Motor neuron (in vitro differentiated cells): ENCODE data around the gene TAGLN. TPM values are rescaled to one million over a fixed set of nuclear protein-coding genes. Genes with fewer than 3 reads are reported as not detected.

Experiments used
- ATAC-seq, 8 experiments: fragments of 200-7000 bp; cut with Tn5 transposase; replicated peaks in 6 of 8; 2 replicates each; pipeline ENCODE4 v1.8.0; 2021; ENCODE audit warnings: mild to moderate bottlenecking in 8 of 8, moderate library complexity in 8 of 8
- H3K27ac ChIP-seq, 2 donors: fragments of 250-450 bp; sonication (Bioruptor Pico); 2 replicates each; pipeline ENCODE4 v1.9.0; 2021; ENCODE audit warnings: antibody characterized with exemption in 2 of 2, mild to moderate bottlenecking in 2 of 2, moderate library complexity in 1 of 2
- H3K4me1 ChIP-seq, 2 donors: fragments of 250-450 bp; sonication (Bioruptor Pico); replicated peaks in 1 of 2; 2 replicates each; pipeline ENCODE4 v1.6.1; 2021; ENCODE audit warnings: antibody characterized with exemption in 2 of 2, mild to moderate bottlenecking in 2 of 2, moderate library complexity in 1 of 2
- H3K4me3 ChIP-seq, 5 donors: fragments of 250-450 bp; sonication (Bioruptor Pico); 2 replicates each; pipeline ENCODE4 v1.9.0; 2021; ENCODE audit warnings: antibody characterized with exemption in 5 of 5, mild to moderate bottlenecking in 5 of 5, moderate library complexity in 4 of 5
- WGBS, 10 experiments: fragments of 450-650 bp; shearing (Covaris generic); methylation state at CpG; one replicate each; pipeline ENCODE4 v1.0.0; 2022; 5-methylcytosine and 5-hydroxymethylcytosine counted together
- in situ Hi-C, 9 experiments: fragments of 400-800 bp; cut with MboI; loops; one replicate each; pipeline ENCODE4 v1.15.0; 2021; ENCODE audit warnings: low sequenced_read_pairs in 9 of 9, low pct_unique_long_range_greater_than_20kb in 2 of 9; ENCODE audit not compliant: unreplicated experiment in 9 of 9
- total RNA-seq, 8 experiments: library from RNA; unstranded; fragments of 300-600 nt; gene quantifications; 2 replicates each; pipeline versions ENCODE4 v1.2.3 to v1.2.4, GENCODE V29; 2022

Gene TAGLN
- total RNA-seq, 8 experiments from 2014 or later: 1.5 to 622 (median 4.9) TPM

- Histone ChIP-seq H3K27ac (no peak overlapping the region), H3K4me1 (peaks cover 7 to 8% of the 10 kb centered on the region in 2 donors), H3K4me3 (no peak overlapping the region)
- WGBS, 10 experiments: 17 to 100% (median 80%) methylated on average over 2 to 10 of the region's 19 CpGs; no CpG with 5 or more reads in 2 of the 10 experiments
- in situ Hi-C loops: no loop called here
- ATAC-seq: peak; percentile 41 to 94 (median 88)
Observed at GRCh38 chr11:117226388-117227385, 27.5 kb downstream of the TAGLN start.

GRCh38 chr11:117228091-117228490 lies 28.9 kb downstream of the TAGLN start:
- no peak for ATAC-seq
- WGBS, 10 experiments: 89 to 100% (median 96%) methylated on average over 4 to 9 of the region's 11 CpGs; no CpG with 5 or more reads in 6 of the 10 experiments
- H3K4me1 ChIP-seq: peaks cover 7 to 8% of the 10 kb centered on the region in 2 donors
- in situ Hi-C loops: no loop called here
- H3K4me3 ChIP-seq: no peak overlapping the region
- no peak overlapping the region for H3K27ac ChIP-seq

GRCh38 chr11:117229411-117229810 lies 30.2 kb downstream of the TAGLN start:
- 80 to 100% (median 86%) methylated on average over 1 to 8 of the region's 12 CpGs; no CpG with 5 or more reads in 4 of the 10 experiments for WGBS, 10 experiments
- H3K4me3 ChIP-seq: no peak overlapping the region
- peaks cover 12 to 19% of the 10 kb centered on the region in 2 donors for H3K4me1 ChIP-seq
- ATAC-seq: no peak
- in situ Hi-C loops: no loop called here
- no peak overlapping the region for H3K27ac ChIP-seq

- in situ Hi-C loops: no loop called here
- Histone ChIP-seq H3K27ac (no peak overlapping the region), H3K4me3 (no peak overlapping the region), H3K4me1 (peaks cover 12 to 19% of the 10 kb centered on the region in 2 donors)
- 0 to 100% (median 60%) methylated on average over 1 to 4 of the region's 5 CpGs; no CpG with 5 or more reads in 5 of the 10 experiments for WGBS, 10 experiments
- ATAC-seq: no peak
Observed at GRCh38 chr11:117229931-117230285, 30.7 kb downstream of the TAGLN start.

GRCh38 chr11:117230286-117230961 lies 31.3 kb downstream of the TAGLN start:
- H3K4me1 ChIP-seq: peaks cover 12 to 19% of the 10 kb centered on the region in 2 donors
- no peak overlapping the region for H3K27ac ChIP-seq
- in situ Hi-C loops: no loop called here
- WGBS, 10 experiments: 33 to 82% (median 66%) methylated on average over 1 to 9 of the region's 12 CpGs
- ATAC-seq: no peak
- peak overlapping the region in 1 of 5 donors; percentile 89 for H3K4me3 ChIP-seq

GRCh38 chr11:117230999-117231841 lies 32.0 kb downstream of the TAGLN start:
- Histone ChIP-seq H3K4me1 (peaks cover 12 to 19% of the 10 kb centered on the region in 2 donors), H3K4me3 (peak overlapping the region; percentile 84 to 95 (median 89)), H3K27ac (peak overlapping the region; percentile 93)
- in situ Hi-C loops: no loop called here
- peak in 3 of 8 experiments; percentile 8 to 32 (median 24) for ATAC-seq
- whole genome bisulfite sequencing, 10 experiments: 0 to 31% (median 7%) methylated on average over 2 to 8 of the region's 14 CpGs; no CpG with 5 or more reads in 1 of the 10 experiments

GRCh38 chr11:117231842-117232091 lies 32.6 kb downstream of the TAGLN start, which contains the start of gene PCSK7:
Gene PCSK7 (minus strand): TSS chr11:117232073. CDS start chr11:117229844, 2,229 bp downstream.
- in situ Hi-C loops: no loop called here
- Histone ChIP-seq H3K4me1 (peaks cover 12 to 19% of the 10 kb centered on the region in 2 donors), H3K4me3 (peak within 1 kb of the TSS; percentile 84 to 95 (median 89)), H3K27ac (peak within 1 kb of the TSS; percentile 93)
- no CpG with 5 or more reads among the region's 13 CpGs for WGBS, 10 experiments
- peak in 1 of 8 experiments; percentile 0 for ATAC-seq

GRCh38 chr11:117232092-117232878 lies 33.1 kb downstream of the TAGLN start, which contains the start of gene RNF214:
Gene RNF214 (plus strand): TSS chr11:117232671. CDS start chr11:117234273, 1,602 bp downstream.
- peak; percentile 74 to 93 (median 90) for ATAC-seq
- WGBS, 10 experiments: 0 to 1% methylated on average over 2 to 13 of the region's 94 CpGs; no CpG with 5 or more reads in 8 of the 10 experiments
- in situ Hi-C loops: no loop called here
- peak within 1 kb of the TSS; percentile 93 for H3K27ac ChIP-seq
- H3K4me3 ChIP-seq: peak within 1 kb of the TSS; percentile 84 to 95 (median 89)
- peaks cover 12 to 19% of the 10 kb centered on the region in 2 donors for H3K4me1 ChIP-seq

GRCh38 chr11:117232911-117233409 lies 33.8 kb downstream of the TAGLN start:
- Histone ChIP-seq H3K27ac (peak overlapping the region; percentile 93), H3K4me3 (peak overlapping the region; percentile 84 to 95 (median 89)), H3K4me1 (peaks cover 12 to 19% of the 10 kb centered on the region in 2 donors)
- ATAC-seq: peak in 7 of 8 experiments; percentile 1 to 42 (median 35)
- WGBS, 10 experiments: 0 to 50% (median 14%) methylated on average over 1 to 11 of the region's 27 CpGs; no CpG with 5 or more reads in 2 of the 10 experiments
- in situ Hi-C loops: no loop called here

- 80 to 100% (median 95%) methylated on average over 1 to 5 of the region's 5 CpGs; no CpG with 5 or more reads in 1 of the 10 experiments for WGBS, 10 experiments
- Histone ChIP-seq H3K27ac (no peak overlapping the region), H3K4me1 (peaks cover 5 to 11% of the 10 kb centered on the region in 2 donors), H3K4me3 (no peak overlapping the region)
- in situ Hi-C loops: no loop called here
- ATAC-seq: no peak
Observed at GRCh38 chr11:117238221-117238620, 39.1 kb downstream of the TAGLN start.

GRCh38 chr11:117239295-117239694 lies 40.1 kb downstream of the TAGLN start:
- ATAC-seq: peak in 2 of 8 experiments; percentile 97 to 99

More at GRCh38 chr11:117239295-117239694, 40.1 kb downstream of the TAGLN start:
- peaks cover 0 to under 1% of the 10 kb centered on the region in 2 donors for H3K4me1 ChIP-seq
- 14 to 100% (median 77%) methylated on average over 1 to 5 of the region's 6 CpGs; no CpG with 5 or more reads in 1 of the 10 experiments for WGBS, 10 experiments
- no peak overlapping the region for H3K27ac ChIP-seq
- in situ Hi-C loops: no loop called here
- no peak overlapping the region for H3K4me3 ChIP-seq
